ENCODE measurements around the gene HS3ST3A1.

Gene HS3ST3A1

GRCh38 chr17:13592427-13592826 lies 9.3 kb downstream of the HS3ST3A1 start:
- H3K27ac Mint-ChIP-seq = no peak overlapping the region
- H3K4me1 Mint-ChIP-seq = no peaks in the 10 kb centered on the region
- H3K36me3 Mint-ChIP-seq = no peaks in the 10 kb centered on the region
- peaks cover 41% of the 10 kb centered on the region for H3K27me3 Mint-ChIP-seq
- ATAC-seq = no peak
- H3K4me3 Mint-ChIP-seq = no peak overlapping the region
- H3K9me3 Mint-ChIP-seq = no peaks in the 10 kb centered on the region

GRCh38 chr17:13590441-13590840 lies 11.3 kb downstream of the HS3ST3A1 start:
- no peak for ATAC-seq
- Mint-ChIP-seq H3K4me1 (no peaks in the 10 kb centered on the region), H3K4me3 (no peak overlapping the region), H3K9me3 (no peaks in the 10 kb centered on the region), H3K36me3 (no peaks in the 10 kb centered on the region), H3K27ac (no peak overlapping the region), H3K27me3 (peaks cover 33% of the 10 kb centered on the region)

GRCh38 chr17:13589658-13590057 lies 12.1 kb downstream of the HS3ST3A1 start:
- H3K4me3 Mint-ChIP-seq = no peak overlapping the region
- H3K36me3 Mint-ChIP-seq = no peaks in the 10 kb centered on the region
- no peaks in the 10 kb centered on the region for H3K9me3 Mint-ChIP-seq
- H3K27me3 Mint-ChIP-seq = peaks cover 28% of the 10 kb centered on the region
- H3K27ac Mint-ChIP-seq = no peak overlapping the region
- H3K4me1 Mint-ChIP-seq = no peaks in the 10 kb centered on the region
- ATAC-seq = no peak

- Mint-ChIP-seq H3K27ac (no peak overlapping the region), H3K4me1 (no peaks in the 10 kb centered on the region), H3K4me3 (no peak overlapping the region), H3K27me3 (peaks cover 35% of the 10 kb centered on the region), H3K9me3 (no peaks in the 10 kb centered on the region), H3K36me3 (no peaks in the 10 kb centered on the region)
- no peak for ATAC-seq
These were observed 14.0 kb downstream of the HS3ST3A1 start for GRCh38 chr17:13587487-13588338.

GRCh38 chr17:13584701-13585080 lies 17.0 kb downstream of the HS3ST3A1 start:
- no peak overlapping the region for H3K4me3 Mint-ChIP-seq
- no peak for ATAC-seq
- H3K4me1 Mint-ChIP-seq = no peaks in the 10 kb centered on the region
- no peaks in the 10 kb centered on the region for H3K9me3 Mint-ChIP-seq
- peaks cover 23% of the 10 kb centered on the region for H3K27me3 Mint-ChIP-seq
- no peak overlapping the region for H3K27ac Mint-ChIP-seq
- H3K36me3 Mint-ChIP-seq = no peaks in the 10 kb centered on the region

GRCh38 chr17:13583996-13584700 lies 17.6 kb downstream of the HS3ST3A1 start:
- Mint-ChIP-seq H3K4me1 (no peaks in the 10 kb centered on the region), H3K4me3 (no peak overlapping the region), H3K27ac (no peak overlapping the region), H3K27me3 (peaks cover 23% of the 10 kb centered on the region), H3K9me3 (no peaks in the 10 kb centered on the region), H3K36me3 (no peaks in the 10 kb centered on the region)
- ATAC-seq = no peak

- no peak for ATAC-seq
- Mint-ChIP-seq H3K4me1 (no peaks in the 10 kb centered on the region), H3K36me3 (no peaks in the 10 kb centered on the region), H3K27me3 (peaks cover 23% of the 10 kb centered on the region), H3K9me3 (no peaks in the 10 kb centered on the region), H3K4me3 (no peak overlapping the region), H3K27ac (no peak overlapping the region)
These were observed 18.8 kb downstream of the HS3ST3A1 start for GRCh38 chr17:13582776-13583547.

- H3K4me1 Mint-ChIP-seq = no peaks in the 10 kb centered on the region
- H3K27me3 Mint-ChIP-seq = peaks cover 23% of the 10 kb centered on the region
- H3K4me3 Mint-ChIP-seq = no peak overlapping the region
- no peak overlapping the region for H3K27ac Mint-ChIP-seq
- H3K9me3 Mint-ChIP-seq = peaks cover 1% of the 10 kb centered on the region
- no peak for ATAC-seq
- no peaks in the 10 kb centered on the region for H3K36me3 Mint-ChIP-seq
These were observed 19.8 kb downstream of the HS3ST3A1 start for GRCh38 chr17:13581925-13582324.

GRCh38 chr17:13580790-13581189 lies 20.9 kb downstream of the HS3ST3A1 start:
- no peaks in the 10 kb centered on the region for H3K36me3 Mint-ChIP-seq
- H3K27me3 Mint-ChIP-seq = peaks cover 24% of the 10 kb centered on the region
- no peak for ATAC-seq
- no peaks in the 10 kb centered on the region for H3K4me1 Mint-ChIP-seq
- no peak overlapping the region for H3K27ac Mint-ChIP-seq
- peaks cover 9% of the 10 kb centered on the region for H3K9me3 Mint-ChIP-seq
- no peak overlapping the region for H3K4me3 Mint-ChIP-seq

- no peaks in the 10 kb centered on the region for H3K36me3 Mint-ChIP-seq
- peaks cover 9% of the 10 kb centered on the region for H3K9me3 Mint-ChIP-seq
- no peaks in the 10 kb centered on the region for H3K4me1 Mint-ChIP-seq
- no peak for ATAC-seq
- no peak overlapping the region for H3K27ac Mint-ChIP-seq
- no peak overlapping the region for H3K4me3 Mint-ChIP-seq
- peaks cover 19% of the 10 kb centered on the region for H3K27me3 Mint-ChIP-seq
These were observed 24.8 kb downstream of the HS3ST3A1 start for GRCh38 chr17:13576661-13577526.

- H3K27me3 Mint-ChIP-seq = peaks cover 19% of the 10 kb centered on the region
- H3K27ac Mint-ChIP-seq = no peak overlapping the region
- H3K4me3 Mint-ChIP-seq = no peak overlapping the region
These were observed 25.8 kb downstream of the HS3ST3A1 start for GRCh38 chr17:13575922-13576419.

GRCh38 chr17:13575466-13575865 lies 26.3 kb downstream of the HS3ST3A1 start:
- no peaks in the 10 kb centered on the region for H3K4me1 Mint-ChIP-seq
- H3K27ac Mint-ChIP-seq = no peak overlapping the region
- H3K36me3 Mint-ChIP-seq = no peaks in the 10 kb centered on the region
- peaks cover 9% of the 10 kb centered on the region for H3K9me3 Mint-ChIP-seq
- no peak overlapping the region for H3K4me3 Mint-ChIP-seq
- peaks cover 19% of the 10 kb centered on the region for H3K27me3 Mint-ChIP-seq
- ATAC-seq = no peak

More at GRCh38 chr17:13575922-13576419, 25.8 kb downstream of the HS3ST3A1 start:
- H3K9me3 Mint-ChIP-seq = peaks cover 9% of the 10 kb centered on the region
- no peaks in the 10 kb centered on the region for H3K4me1 Mint-ChIP-seq
- no peak for ATAC-seq
- H3K36me3 Mint-ChIP-seq = no peaks in the 10 kb centered on the region

GRCh38 chr17:13572581-13572980 lies 29.1 kb downstream of the HS3ST3A1 start:
- peaks cover 10% of the 10 kb centered on the region for H3K9me3 Mint-ChIP-seq
- no peaks in the 10 kb centered on the region for H3K4me1 Mint-ChIP-seq
- H3K27ac Mint-ChIP-seq = no peak overlapping the region
- no peak for ATAC-seq
- H3K4me3 Mint-ChIP-seq = no peak overlapping the region
- no peaks in the 10 kb centered on the region for H3K36me3 Mint-ChIP-seq
- peaks cover 19% of the 10 kb centered on the region for H3K27me3 Mint-ChIP-seq

GRCh38 chr17:13569398-13570123 lies 32.2 kb downstream of the HS3ST3A1 start:
- Mint-ChIP-seq H3K9me3 (peaks cover 5% of the 10 kb centered on the region), H3K4me3 (no peak overlapping the region), H3K36me3 (no peaks in the 10 kb centered on the region), H3K27me3 (peaks cover 3% of the 10 kb centered on the region), H3K4me1 (no peaks in the 10 kb centered on the region), H3K27ac (no peak overlapping the region)
- ATAC-seq = no peak

Data from stimulated activated memory B cell treated with anti-CD40 and anti-IgM and Interleukin-4, amounts not matched to agents 10 μg/mL and 1 μg/mL and 100 μg/mL, for 72 hours (primary cell).